WI38 (cell line): ENCODE measurements around the gene ENDOG.

Experiments
- H3K4me3 ChIP-seq: 2 replicates; pipeline ENCODE4 v1.5.1; 2011; ENCODE audit warnings: low read depth, mild to moderate bottlenecking, control low read depth, low read length
- TF ChIP-seq, protein P1 (sequence below): IDR thresholded peaks from 2 replicates; pipeline ENCODE4 v1.5.1; 2012; ENCODE audit warnings: low read depth, mild to moderate bottlenecking, control low read depth, low read length

ENDOG gene

GRCh38 chr9:128818099-128818838 lies at the start of gene ENDOG:
TSS of gene ENDOG (plus strand) at chr9:128818500. CDS start at chr9:128818685, 185 bp downstream.
- TF ChIP-seq, protein P1, sequence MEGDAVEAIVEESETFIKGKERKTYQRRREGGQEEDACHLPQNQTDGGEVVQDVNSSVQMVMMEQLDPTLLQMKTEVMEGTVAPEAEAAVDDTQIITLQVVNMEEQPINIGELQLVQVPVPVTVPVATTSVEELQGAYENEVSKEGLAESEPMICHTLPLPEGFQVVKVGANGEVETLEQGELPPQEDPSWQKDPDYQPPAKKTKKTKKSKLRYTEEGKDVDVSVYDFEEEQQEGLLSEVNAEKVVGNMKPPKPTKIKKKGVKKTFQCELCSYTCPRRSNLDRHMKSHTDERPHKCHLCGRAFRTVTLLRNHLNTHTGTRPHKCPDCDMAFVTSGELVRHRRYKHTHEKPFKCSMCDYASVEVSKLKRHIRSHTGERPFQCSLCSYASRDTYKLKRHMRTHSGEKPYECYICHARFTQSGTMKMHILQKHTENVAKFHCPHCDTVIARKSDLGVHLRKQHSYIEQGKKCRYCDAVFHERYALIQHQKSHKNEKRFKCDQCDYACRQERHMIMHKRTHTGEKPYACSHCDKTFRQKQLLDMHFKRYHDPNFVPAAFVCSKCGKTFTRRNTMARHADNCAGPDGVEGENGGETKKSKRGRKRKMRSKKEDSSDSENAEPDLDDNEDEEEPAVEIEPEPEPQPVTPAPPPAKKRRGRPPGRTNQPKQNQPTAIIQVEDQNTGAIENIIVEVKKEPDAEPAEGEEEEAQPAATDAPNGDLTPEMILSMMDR, result peak; percentile 98
- H3K4me3 ChIP-seq, result peak within 1 kb of the TSS; percentile 57

DNA sequence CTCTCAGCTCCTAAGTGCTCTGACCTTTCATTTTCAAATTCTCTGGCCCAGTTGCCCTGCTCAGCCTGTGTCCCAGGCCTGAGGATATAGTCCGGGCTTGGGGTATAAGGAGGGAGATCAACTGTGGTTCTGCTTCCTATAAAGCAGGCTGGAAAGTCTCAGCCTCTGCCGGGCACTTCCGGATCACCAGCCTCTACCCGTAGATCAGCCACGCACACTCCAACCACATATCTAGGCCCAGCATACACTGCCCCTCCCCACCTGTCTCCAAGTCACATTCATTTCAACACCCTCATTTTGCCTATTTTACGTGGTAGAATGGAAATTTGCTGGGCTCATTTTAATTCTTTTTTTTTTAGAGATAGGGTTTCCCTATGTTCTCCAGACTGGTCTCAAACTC lies 49.7 kb upstream of the ENDOG start:
- TF ChIP-seq, protein P1, result no peak
- H3K4me3 ChIP-seq, result no peak overlapping the region

DNA sequence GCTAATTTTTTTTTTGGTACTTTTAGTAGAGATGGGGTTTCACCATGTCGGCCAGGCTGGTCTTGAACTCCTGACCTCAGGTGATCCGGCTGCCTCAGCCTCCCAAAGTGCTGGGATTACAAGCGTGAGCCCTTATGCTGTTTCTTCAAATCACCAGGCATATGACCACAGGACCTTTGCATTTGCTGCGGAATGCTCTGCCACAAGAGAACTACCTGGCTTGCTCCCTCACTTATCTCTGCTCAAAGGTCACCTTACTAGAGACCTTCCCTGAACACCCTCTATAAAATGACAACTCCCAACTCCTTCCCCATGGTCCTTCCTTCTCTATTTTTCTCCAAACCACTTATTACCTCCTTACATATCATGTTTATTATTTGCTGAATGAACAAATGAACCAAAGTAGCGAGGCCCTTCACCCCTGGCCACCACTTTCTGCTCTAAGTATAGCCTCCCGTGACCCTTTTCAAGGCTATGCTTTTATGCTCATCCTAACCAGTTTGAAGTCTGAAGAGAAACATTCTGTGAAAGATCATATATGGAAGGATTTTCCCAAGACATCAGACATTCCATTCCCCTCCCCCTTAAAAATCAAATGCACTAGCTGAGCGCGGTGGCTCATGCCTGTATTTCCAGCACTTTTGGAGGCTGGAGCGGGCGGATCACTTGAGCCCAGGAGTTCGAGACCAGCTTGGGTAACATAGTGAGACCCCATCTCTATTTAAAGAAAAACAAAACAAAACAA lies 47.8 kb upstream of the ENDOG start:
- TF ChIP-seq, protein P1, result no peak

GRCh38 chr9:128771094-128771721 lies 47.1 kb upstream of the ENDOG start:
- TF ChIP-seq, protein P1, result no peak
- H3K4me3 ChIP-seq, result peak overlapping the region; percentile 97

More for the DNA sequence above, 47.8 kb upstream of the ENDOG start:
- peak overlapping the region; percentile 97 for H3K4me3 ChIP-seq

DNA sequence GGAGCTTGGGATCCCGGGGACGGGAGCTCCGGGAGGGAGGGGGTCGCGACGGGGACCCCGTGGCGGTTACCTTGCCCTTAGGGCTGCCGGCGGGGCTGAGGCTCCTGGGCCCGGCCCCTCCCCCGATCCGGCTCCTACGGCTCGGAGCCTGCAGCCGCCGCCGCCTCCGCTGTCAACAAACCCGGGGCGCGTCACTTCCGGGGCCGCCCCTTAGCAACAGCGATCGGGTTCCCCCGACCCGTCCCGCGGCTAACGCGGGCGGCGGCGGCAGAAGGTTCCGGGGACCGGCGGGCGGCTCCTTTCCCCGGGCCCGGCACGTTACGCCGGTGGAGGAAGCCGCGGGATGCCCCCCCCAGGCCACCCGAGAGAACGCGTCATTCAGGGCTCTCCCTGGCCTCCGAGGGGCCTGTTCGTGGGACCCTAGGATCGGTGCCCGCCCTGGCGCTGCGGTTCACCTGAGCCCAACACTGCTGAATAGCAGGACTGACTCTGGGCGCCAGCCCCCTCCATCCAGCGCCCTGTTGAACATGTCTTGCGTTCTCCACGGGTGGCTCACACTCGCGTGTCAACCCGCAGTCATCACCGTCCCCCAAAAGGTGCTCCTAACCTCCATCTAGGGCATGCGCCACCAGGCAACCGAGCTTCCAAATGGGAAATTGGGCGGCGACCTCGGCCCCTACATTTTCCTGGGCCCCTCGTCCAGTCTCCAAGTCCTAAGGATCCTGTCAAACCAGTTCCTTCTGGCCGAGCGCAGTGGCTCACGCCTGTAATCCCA lies 46.4 kb upstream of the ENDOG start, which contains the start of gene ZER1:
TSS of gene ZER1 (minus strand) at position 183 of the 775 bp plus-strand sequence. CDS start 16,362 bp downstream, outside the sequence.
- H3K4me3 ChIP-seq, result peak within 1 kb of the TSS; percentile 97
- TF ChIP-seq, protein P1, result no peak

GRCh38 chr9:128773049-128773448 lies 45.3 kb upstream of the ENDOG start:
- TF ChIP-seq, protein P1, result no peak

More at GRCh38 chr9:128773049-128773448, 45.3 kb upstream of the ENDOG start:
- no peak overlapping the region for H3K4me3 ChIP-seq
